Testis (tissue), 3 donors: ENCODE measurements around the gene TRIO. TPM values are rescaled to one million over a fixed set of nuclear protein-coding genes. Genes with fewer than 3 reads are reported as not detected.

Source experiments
- DNase-seq: peaks from one replicate; pipeline ENCODE4 v3.0.0-alpha.2; 2019
- H3K27ac ChIP-seq, 2 donors: fragments of 200-600 bp; sonication (generic); one replicate each; pipeline ENCODE4 v1.5.1; 2019
- H3K27me3 ChIP-seq: fragments of 200-600 bp; sonication (generic); one replicate; pipeline ENCODE4 v1.5.1; 2019
- H3K36me3 ChIP-seq: fragments of 200-600 bp; sonication (generic); one replicate; pipeline ENCODE4 v1.5.1; 2017; ENCODE audit warnings: low read depth; ENCODE audit errors: missing control alignments
- H3K4me1 ChIP-seq: fragments of 200-600 bp; sonication (generic); one replicate; pipeline ENCODE4 v1.5.1; 2019
- H3K4me3 ChIP-seq, 2 donors: fragments of 200-600 bp; sonication (generic); one replicate each; pipeline ENCODE4 v1.5.1; 2017 to 2019
- H3K9me3 ChIP-seq: fragments of 200-600 bp; sonication (generic); one replicate; pipeline ENCODE4 v1.5.1; 2017
- CTCF ChIP-seq, 3 experiments: fragments of 450-650 bp in 2 of 3; fragments of 200-600 bp in 1 of 3; sonication (generic) in 1 of 3; IDR thresholded peaks; one replicate each; pipeline ENCODE4 v1.5.1; 2016 to 2019; ENCODE audit warnings: antibody characterized with exemption in 3 of 3, mild to moderate bottlenecking in 2 of 3, moderate library complexity in 1 of 3
- POLR2A ChIP-seq: fragments of 450-650 bp; IDR thresholded peaks from one replicate; pipeline ENCODE4 v1.6.1; 2017; ENCODE audit warnings: antibody characterized with exemption, mild to moderate bottlenecking, moderate library complexity
- WGBS, 2 donors: methylation state at CpG; one replicate each; pipeline ENCODE4 v1.1.5; 2018; 5-methylcytosine and 5-hydroxymethylcytosine counted together
- intact Hi-C: fragments of 100-400 bp; cut with DNase I; formaldehyde crosslinking; loops from one replicate; pipeline ENCODE4 v1.15.1; 2023; ENCODE audit warnings: low total_unique reads
- polyA plus RNA-seq: library from polyadenylated mRNA; stranded (reverse); fragments of 350-450 nt; fragmentation: Illumina TruSeq; extraction: RNeasy Lipid Tissue Mini Kit (QIAGEN cat#74804); gene quantifications from one replicate; pipeline ENCODE4 v1.2.3, GENCODE V29; 2014; ENCODE audit warnings: low read depth, low replicate concordance; ENCODE audit not compliant: insufficient read depth
- total RNA-seq, 2 donors: library from RNA; depleted of rRNA; stranded (reverse); fragments of >200 nt; gene quantifications; one replicate each; pipeline ENCODE4 v1.2.3, GENCODE V29; 2016

The TRIO gene
- total and polyA plus RNA-seq, 3 donors from 2014 or later = 47.2 to 295 (median 249) TPM

DNA sequence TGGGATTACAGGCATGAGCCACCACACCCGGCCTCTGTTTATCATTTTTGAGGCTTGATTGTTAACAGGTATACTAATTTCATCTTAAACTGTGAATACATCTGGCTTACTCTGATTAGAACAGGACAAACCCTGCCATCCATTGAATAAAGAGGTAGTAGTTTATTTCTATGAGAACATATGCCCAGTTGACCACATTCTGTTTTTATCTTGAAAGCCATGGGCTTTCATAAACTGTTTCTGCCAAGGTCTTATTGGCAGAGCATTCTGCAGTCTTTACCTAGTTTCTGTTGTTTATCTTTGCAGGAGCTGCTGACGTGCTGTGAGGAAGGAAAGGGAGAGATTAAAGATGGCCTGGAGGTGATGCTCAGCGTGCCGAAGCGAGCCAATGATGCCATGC is 253.6 kb downstream of the TRIO start:
- TF ChIP-seq POLR2A (no peak), CTCF (IDR thresholded peaks at IDR 0.05) (no peak)
- Histone ChIP-seq H3K36me3 (no peaks in the 10 kb centered on the region), H3K4me3 (no peak overlapping the region), H3K4me1 (no peaks in the 10 kb centered on the region), H3K27me3 (no peaks in the 10 kb centered on the region), H3K27ac (peak overlapping the region in 1 of 2 donors; percentile 71), H3K9me3 (no peaks in the 10 kb centered on the region)
- WGBS, 2 donors = 89 to 91% methylated on average over 5 of the region's 5 CpGs
- DNase-seq = no peak
- intact Hi-C loops = no loop called here

DNA sequence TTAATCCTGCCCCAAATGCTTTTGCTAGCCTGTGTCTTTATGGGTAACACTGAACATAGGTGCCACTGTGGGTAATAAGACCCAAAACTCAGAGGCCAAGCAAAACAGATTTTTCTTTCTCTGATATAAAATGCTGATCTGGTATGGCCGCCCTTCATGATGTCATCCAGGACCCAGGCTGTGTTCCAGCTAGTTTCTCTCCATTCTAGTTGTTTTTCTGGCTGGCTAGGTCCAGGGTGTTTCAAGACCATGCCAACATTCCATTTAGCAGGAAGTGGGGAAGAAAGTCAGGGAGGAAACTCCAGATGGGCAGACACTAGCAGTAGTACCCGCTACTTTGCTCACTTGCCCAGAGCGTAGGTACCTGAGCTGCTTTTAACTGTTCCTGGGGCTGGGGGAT is 254.6 kb downstream of the TRIO start:
- H3K27ac ChIP-seq = peak overlapping the region; percentile 43 to 71
- TF ChIP-seq CTCF (IDR thresholded peaks at IDR 0.05) (no peak), POLR2A (no peak)
- H3K4me1 ChIP-seq = no peaks in the 10 kb centered on the region
- no peak for DNase-seq
- H3K4me3 ChIP-seq = no peak overlapping the region
- 53 to 70% methylated on average over 3 of the region's 3 CpGs for WGBS, 2 donors
- H3K27me3 ChIP-seq = no peaks in the 10 kb centered on the region
- H3K9me3 ChIP-seq = no peaks in the 10 kb centered on the region
- intact Hi-C loops = no loop called here
- H3K36me3 ChIP-seq = no peaks in the 10 kb centered on the region

GRCh38 chr5:14399054-14399692 is 256.0 kb downstream of the TRIO start:
- Histone ChIP-seq H3K27ac (peak overlapping the region in 1 of 2 donors; percentile 71), H3K36me3 (no peaks in the 10 kb centered on the region), H3K9me3 (no peaks in the 10 kb centered on the region), H3K4me1 (no peaks in the 10 kb centered on the region), H3K4me3 (no peak overlapping the region), H3K27me3 (no peaks in the 10 kb centered on the region)
- 59 to 70% methylated on average over 4 of the region's 4 CpGs for WGBS, 2 donors
- intact Hi-C loops = no loop called here
- no peak for TF ChIP-seq POLR2A
- TF ChIP-seq CTCF (IDR thresholded peaks at IDR 0.05) = peak; percentile 50 to 70 (median 56)
- DNase-seq = peak; percentile 54

DNA sequence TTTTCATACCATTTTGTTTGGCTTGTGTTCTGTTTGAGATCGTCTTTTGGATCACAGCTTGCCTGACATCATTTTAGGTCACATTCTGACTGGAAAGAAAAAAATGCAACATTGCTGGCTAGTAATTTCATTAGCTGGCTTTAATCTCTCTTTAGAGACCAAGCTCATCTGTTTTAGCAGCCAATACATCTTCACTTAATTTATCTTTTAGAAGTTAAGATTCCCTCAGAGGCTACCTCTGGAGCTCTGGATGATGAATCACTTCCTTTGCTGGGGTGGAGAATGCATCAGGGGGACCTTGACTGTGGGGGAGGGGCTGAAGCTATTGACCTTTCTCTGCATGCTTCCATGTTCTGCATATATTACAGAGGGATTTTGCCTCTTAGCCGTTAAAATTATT is 256.9 kb downstream of the TRIO start:
- TF ChIP-seq CTCF (IDR thresholded peaks at IDR 0.05) = no peak
- DNase-seq = no peak
- no peaks in the 10 kb centered on the region for H3K9me3 ChIP-seq

DNA sequence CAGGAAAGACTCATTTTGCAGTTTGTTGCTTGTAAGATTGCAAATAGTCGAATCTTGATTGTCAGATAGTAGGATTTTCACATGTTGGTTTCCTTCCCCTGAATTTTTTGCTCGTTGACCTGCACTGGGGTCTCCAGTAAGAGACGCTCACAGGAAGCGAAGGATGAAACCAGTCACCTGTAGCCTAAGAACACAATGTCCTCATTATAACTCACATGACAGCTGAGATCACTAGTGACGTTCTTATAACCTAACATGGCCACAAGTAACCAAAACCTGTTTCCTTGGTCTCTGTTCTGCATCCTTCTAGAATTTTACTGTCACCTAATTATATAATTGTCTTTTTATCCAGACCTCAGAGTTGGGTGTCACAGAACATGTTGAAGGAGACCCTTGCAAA is 257.5 kb downstream of the TRIO start:
- 86 to 90% methylated on average over 5 of the region's 5 CpGs for WGBS, 2 donors
- no peaks in the 10 kb centered on the region for H3K27me3 ChIP-seq
- no peaks in the 10 kb centered on the region for H3K36me3 ChIP-seq
- DNase-seq = no peak
- intact Hi-C loops = no loop called here
- no peak overlapping the region for H3K4me3 ChIP-seq
- H3K27ac ChIP-seq = no peak overlapping the region
- peaks cover under 1% of the 10 kb centered on the region for H3K4me1 ChIP-seq
- H3K9me3 ChIP-seq = no peaks in the 10 kb centered on the region
- TF ChIP-seq POLR2A (no peak), CTCF (IDR thresholded peaks at IDR 0.05) (no peak)

More for the DNA sequence above, 256.9 kb downstream of the TRIO start:
- no peaks in the 10 kb centered on the region for H3K36me3 ChIP-seq
- no peak overlapping the region for H3K27ac ChIP-seq
- 69 to 71% methylated on average over 2 of the region's 2 CpGs for WGBS, 2 donors
- H3K4me1 ChIP-seq = no peaks in the 10 kb centered on the region
- H3K4me3 ChIP-seq = no peak overlapping the region
- H3K27me3 ChIP-seq = no peaks in the 10 kb centered on the region
- intact Hi-C loops = no loop called here
